GM04504 (cell line): Measurements from ENCODE around the gene LUZP2.
"Not testable (repeated sequence)": the region's sequence is repeated elsewhere in the genome, so short reads cannot be mapped to it uniquely, and the experiment has no call there.

Experiments used
- DNase-seq: peaks from one replicate; pipeline ENCODE4 v3.0.0-alpha.2; 2012; ENCODE audit warnings: low read depth

The LUZP2 gene

DNA sequence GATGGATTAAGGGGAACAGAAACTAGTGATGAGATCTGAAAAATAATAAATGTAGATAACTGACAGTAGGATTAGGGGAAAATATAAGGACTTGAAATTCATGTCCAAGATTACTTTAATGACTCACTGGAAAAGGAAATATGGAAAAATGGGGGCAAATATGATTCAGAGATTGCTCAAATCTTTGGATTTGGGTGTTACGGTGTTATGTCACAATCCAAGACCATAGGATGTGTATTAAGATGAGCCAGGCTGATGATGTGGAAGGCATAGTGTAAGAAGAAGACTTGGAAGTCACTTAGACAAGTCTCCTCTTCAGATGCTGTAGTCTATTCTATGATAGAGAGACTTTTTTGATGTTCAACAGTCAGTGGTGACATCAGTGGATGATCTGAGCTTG is 323.7 kb downstream of the LUZP2 start:
- DNase-seq, result no peak

DNA sequence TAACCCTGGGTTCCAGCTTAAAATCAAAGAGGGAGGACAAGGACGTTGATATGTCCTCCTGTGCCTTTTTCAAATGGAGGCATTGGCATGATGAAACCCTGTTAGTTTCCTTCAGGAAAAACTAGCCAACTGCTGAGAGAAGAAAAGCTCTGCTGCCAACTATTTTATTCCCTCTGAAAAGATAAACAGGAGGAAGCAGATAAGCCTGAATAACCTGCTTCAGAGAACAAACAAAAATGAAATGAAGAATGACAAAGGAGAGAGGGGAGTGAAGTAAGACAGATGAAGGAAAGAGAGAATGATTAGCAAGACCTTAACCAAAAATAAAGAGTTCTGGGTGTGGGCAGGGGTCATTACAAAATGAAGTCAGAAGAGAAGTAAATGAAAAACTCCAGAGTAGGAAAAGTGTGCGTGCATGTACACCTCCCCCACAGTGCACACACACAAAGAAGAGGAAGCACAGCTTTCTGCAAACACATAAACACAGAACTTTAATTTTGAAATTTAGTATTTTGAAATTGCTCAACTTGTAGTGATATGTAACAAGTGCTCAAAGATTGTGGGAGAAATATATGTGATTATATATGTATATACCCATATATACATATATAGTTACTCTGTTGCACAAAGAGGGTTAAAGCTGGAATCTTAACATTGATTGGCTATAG is 332.2 kb downstream of the LUZP2 start:
- no peak for DNase-seq

GRCh38 chr11:24833573-24833972 is 336.7 kb downstream of the LUZP2 start:
- no peak for DNase-seq

DNA sequence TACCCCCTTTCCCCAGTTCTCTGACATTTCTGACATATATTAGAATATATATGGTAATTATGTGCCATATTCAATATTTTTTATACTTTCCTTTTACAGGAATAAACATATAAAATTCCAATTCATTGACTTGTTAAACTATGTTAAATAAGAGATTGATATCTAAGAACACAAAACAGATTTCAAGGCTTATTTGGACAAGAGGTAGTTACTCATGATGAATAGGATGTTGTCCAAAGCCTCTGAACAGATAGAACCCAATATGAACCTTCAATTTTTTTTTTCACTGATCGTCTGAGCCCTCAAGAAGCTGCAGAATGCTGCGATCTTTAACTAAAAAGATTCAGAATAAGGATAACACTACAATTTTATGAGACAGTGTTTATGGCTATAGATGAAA is 340.3 kb downstream of the LUZP2 start:
- DNase-seq, result no peak

DNA sequence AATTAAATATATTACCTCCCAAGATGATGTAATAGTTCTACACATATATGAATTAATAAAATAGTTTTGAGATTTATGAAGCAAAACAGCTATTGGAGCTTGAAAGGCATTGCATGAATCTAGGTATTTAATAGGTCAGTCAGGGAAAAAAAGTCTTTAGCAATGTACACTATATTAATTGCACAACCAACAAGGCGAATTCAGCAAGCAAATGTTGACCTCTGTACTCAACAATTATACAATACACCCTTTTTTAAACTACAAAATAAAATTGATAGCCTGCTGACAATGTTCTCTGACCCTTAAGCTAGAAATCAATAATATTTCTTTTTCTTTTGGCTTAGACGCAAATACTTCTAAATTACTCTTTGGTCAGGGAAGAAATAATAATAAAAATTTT is 345.5 kb downstream of the LUZP2 start:
- DNase-seq, result no peak

GRCh38 chr11:24844406-24844805 is 347.6 kb downstream of the LUZP2 start:
- no peak for DNase-seq

GRCh38 chr11:24848857-24849256 is 352.0 kb downstream of the LUZP2 start:
- no peak for DNase-seq

DNA sequence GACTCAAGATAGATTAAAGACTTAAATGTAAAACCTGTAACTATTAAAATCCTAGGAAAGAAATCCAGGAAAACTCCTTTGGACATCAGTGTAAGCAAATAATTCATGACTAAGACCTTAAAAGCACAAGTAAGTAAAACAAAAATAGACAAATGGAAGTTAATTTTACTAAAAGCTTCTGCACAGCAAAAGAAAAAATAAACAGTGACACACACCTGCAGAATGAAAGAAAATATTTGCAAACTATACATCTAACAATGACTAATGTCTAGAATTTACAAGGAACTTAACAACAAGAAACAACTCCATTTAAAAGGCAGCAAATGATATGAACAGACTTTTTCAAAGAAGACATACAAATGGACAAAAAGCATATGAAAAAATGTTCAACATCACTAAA is 359.1 kb downstream of the LUZP2 start:
- DNase-seq, result no peak

GRCh38 chr11:24859801-24860300 is 363.0 kb downstream of the LUZP2 start:
- no peak for DNase-seq

DNA sequence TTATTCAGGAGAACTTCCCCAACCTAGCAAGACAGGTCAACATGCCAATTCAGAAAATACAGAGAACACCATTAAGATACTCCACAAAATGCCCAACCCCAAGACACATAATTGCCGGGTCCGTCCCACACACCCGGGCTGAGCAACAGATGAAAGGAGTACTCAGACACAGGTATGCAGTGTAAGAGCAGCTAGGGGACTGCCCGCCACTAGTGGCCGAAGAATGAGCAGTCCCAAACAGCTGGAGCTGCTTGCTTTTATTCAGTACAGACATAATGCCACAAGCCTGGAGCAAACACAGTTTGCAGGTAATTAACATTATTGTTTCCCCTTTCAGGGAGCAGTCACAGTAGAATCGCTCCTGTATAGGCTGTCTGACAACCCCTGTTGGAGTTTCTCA is 364.6 kb downstream of the LUZP2 start:
- DNase-seq, result no peak

DNA sequence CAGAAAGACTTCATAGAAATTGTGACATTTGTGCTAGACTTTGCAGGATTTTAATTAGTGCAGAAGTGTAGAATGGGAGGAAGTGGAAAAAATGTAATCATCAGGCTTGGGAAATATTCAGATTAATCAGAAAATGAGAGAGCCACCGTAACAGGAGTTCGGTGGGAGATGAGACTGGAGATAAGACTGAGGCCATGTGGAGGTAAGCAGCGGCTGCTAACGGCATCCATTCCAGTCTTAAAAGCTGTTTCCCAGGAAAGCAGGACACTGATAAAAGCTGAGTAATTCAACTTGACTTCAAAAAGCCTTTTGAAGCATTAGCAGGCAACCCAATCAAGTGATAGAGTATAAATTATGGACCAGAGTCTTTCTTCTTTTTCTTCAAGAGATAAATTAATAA is 369.9 kb downstream of the LUZP2 start:
- no peak for DNase-seq

- no peak for DNase-seq
Measured at GRCh38 chr11:24870048-24870447, 373.2 kb downstream of the LUZP2 start.

DNA sequence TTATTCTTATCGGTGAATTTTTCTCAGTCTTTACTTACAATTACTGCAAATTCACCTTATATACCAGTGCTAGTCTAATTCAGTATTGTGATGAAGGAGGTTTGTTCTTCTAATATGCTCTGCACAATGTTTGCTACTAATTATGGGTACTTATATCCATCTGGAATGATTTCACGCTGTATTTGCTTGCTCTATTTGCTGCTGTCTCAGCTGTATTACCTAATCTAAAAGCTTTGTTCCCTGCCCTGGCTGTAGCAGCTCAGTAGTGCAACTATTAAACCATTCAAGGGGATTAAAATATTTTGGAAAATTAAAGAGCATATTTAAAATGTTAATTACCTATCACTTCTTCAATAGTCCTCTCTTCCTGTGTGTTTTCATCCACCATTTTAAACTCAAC is 375.3 kb downstream of the LUZP2 start:
- DNase-seq, result no peak

DNA sequence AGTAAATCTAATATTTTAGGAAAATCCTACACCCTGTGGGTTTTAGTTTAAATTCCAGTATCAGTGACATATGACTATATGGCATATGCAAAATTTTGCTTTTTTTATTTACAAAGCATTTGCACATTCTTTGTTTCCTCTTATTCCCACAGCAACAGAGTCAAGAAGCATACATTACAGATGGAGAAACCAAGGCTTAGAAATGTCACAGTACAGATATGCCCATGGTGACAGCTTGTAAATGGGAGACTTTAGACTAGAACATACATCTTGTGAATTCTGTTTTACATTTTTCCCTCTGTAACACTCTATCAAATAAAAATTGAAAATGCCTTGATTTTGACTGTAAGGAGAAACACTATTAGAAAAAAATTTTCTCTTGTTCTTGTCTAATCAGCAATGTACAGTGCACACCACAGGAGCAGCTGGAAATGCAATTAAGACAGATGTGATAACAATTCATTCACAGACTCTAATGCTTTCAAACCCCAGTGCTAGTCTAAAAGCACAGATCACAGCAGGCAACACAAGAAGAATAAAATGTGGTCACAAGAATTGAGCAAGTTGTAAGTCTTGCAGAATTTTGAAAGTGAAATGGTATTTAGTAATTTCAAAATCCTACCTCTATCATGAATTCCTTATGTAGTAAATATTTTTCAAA is 375.9 kb downstream of the LUZP2 start:
- no peak for DNase-seq

DNA sequence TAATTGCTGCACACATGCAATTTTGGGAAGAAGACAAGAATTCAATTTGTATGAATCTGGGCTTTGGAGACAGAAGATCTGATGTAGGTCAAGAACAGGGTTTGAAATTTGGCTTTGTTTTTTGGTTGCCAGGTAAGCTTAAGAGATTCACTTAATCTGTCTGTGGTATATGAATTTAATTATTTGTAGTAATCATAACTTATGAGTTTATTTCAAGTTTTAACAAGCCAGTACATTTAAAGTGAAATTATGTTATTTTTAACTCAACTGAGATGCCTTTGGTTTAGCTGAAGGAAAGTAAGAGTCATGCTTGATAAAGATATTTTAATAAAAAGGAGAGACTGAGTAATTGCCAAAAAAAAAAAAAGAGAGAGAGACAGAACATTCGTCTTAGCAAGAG is 384.1 kb downstream of the LUZP2 start:
- DNase-seq, result no peak

- no peak for DNase-seq
Measured at GRCh38 chr11:24885580-24886173, 388.8 kb downstream of the LUZP2 start.

- no peak for DNase-seq
Measured at GRCh38 chr11:24886880-24887619, 390.2 kb downstream of the LUZP2 start.

DNA sequence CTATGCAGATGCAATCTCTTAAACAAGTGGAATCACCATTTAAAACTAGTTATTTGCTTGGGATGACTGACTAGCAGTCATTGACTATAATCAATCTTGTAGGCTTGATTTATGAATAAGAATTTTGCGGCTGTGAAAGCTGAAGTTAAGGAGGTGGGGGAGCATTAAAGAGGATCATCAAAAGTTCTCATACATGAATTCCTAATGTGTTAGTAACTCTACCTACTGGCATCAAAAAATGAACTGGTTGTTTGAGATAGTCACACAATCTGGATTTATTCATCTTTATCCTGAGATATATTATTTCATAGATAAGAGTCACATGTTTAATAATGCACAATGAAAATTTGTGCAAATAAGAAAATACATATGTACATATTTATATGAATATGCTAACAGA is 393.6 kb downstream of the LUZP2 start:
- DNase-seq, result no peak

DNA sequence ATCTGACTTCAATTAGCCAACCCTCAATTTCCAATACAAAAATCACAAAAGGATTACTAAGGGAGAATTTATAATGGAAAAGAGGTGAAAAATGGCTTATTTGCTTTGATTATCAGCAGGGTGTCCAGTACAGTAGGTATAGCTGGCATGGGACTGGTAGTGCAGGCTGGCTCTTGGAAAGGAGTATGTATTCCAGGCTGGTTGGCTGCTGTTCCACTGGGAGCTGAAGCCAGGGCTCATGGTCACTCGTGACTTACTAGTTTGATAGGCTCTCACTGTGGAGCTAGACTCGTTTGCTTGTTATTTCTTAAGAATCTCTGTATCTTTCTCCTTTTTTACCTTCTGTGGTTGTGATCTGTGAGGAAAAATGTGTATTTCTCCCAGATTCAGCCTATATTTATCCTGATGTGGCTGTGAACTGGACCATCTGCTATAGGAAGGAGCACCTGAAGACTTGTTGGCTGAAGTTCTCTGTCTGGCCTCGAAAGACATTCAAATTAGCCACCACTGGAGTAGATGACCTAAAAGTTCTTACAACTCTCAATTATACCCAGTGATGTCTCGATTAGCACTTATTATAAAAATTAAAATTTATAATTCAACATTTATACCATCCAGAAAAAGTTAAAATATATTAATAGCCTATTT is 395.1 kb downstream of the LUZP2 start:
- not testable (repeated sequence) for DNase-seq

- DNase-seq, result no peak
Measured at GRCh38 chr11:24896118-24896835, 399.4 kb downstream of the LUZP2 start.

GRCh38 chr11:24900514-24900913 is 403.7 kb downstream of the LUZP2 start:
- DNase-seq, result no peak
